Hematopoietic multipotent progenitor cell treated with erythropoietin and hydrocortisone succinate and interleukin-3 and kit ligand, for 17 days (in vitro differentiated cells): ENCODE results near the gene SLCO3A1.

ENCODE experiments used
- DNase-seq: peaks from one replicate; pipeline ENCODE4 v3.0.0-alpha.2; 2015; ENCODE audit warnings: low spot score

Gene SLCO3A1

DNA sequence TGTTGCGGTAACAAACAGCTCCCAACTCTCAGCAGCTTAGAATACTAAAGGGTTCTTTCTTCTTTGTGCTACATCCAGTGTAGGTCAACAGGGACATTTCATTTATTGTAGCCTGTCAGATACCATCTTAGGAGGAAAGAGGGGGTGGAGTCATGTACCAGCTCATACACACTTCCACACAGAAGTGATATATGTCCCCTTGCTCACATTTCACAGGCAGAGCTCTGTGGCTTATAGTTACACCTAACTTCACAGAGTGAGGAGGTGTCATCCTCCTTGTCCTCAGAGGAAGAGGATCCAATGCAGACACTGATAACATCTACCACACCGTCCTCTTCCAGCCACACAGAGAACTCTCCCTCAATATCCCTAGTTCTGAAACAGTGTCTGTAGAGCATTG, 247.2 kb downstream of the SLCO3A1 start:
- no peak for DNase-seq

DNA sequence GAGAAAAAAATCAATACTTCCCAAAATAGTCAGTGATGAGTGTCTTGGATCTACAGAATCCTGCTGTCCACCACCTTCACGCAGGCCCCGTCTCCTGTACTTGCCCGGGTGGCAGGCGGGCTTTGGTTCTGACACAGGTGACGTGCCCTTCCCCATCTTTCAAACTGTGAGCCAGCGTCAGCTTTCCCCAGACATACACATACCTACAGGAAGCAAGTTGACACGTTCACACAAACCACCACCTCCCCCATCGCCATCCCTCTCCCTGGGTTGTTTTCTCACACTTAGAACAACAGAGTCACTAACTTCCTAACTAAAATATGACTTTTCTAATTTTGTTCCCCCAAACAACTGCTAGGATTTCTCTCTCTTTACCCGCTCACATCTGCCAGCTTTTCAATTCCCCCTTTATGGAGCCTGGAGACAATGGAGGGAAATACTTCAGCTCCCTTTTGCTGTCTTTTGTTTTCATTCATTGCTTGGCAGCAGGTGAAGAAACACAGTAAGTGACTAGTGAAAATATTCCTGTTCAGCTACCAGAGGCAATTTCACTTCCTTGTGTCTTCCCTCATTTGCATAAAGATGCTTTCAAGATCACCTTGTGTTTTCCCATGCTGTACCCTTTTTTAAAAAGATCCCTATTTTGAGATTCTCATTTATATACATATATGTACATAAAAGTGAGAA, 248.3 kb downstream of the SLCO3A1 start:
- no peak for DNase-seq

GRCh38 chr15:92102395-92102755, 248.9 kb downstream of the SLCO3A1 start:
- DNase-seq: no peak

DNA sequence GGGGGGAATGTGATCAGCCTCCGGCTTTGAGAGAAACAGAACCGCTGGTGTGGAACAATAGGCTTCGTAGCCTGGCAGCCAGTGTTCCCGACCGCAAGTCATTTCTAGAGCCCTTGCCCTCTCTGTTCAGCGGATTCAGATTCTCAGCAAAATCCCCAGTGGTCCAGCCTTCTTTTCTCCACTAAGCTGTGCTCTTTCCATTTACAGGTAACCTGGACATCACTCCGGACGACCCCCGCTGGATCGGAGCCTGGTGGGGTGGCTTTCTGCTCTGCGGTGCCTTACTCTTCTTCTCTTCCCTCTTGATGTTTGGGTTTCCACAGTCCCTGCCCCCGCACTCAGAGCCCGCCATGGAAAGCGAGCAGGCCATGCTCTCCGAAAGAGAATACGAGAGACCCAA, 250.6 kb downstream of the SLCO3A1 start:
- DNase-seq: no peak

DNA sequence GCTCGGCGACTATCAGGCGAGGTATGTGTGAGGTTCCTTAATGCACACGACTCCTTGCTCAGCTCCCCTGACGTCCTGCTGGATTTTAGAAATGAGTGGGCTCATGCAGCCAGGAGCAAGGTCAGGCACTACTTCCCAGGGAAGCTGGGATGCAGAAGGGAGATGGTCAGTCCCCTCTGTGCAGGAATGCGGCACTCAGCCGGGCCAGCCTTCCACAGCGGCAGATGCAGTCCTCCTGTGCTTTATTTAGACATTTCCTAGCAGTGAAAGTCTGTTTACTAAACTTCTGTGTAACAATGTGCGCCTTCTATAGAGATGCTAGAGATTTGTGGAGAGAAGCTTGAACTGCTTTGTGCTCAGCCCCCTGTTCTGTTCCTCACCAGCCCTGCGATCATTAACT, 252.1 kb downstream of the SLCO3A1 start:
- no peak for DNase-seq

- no peak for DNase-seq
Measured at GRCh38 chr15:92107510-92107909, 254.0 kb downstream of the SLCO3A1 start.

DNA sequence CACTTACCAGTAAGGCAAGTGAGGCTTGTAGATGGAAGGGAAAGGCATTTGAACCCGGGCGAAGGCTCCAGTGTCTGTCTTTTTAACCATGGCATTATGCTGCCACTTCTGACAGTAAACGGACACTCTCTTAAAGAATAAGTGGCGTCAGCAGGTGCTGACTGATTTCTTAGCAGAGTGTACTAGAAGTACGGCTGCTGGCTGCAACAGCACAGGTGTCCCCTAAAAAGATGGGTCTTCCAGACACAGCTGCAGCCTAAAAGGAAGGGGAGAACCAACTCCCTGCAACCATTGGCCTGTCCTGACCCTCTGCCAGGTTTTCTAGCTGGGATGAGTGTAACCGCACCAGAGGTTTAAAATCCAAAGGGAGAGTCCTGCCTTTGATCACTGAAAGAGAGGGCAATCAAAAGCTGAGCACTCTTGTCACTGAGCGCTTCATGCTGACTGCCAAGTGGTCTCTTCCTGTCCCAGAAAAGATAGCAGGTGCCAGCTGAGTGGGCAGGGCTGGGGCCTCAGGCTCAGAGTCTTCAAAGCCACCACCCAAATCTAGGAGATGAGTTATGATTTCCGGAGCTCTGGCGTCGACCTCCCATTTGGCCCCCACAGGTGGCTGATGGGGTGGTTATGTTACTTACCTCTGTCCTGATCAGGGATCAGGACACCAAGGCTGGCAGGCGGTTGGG, 255.8 kb downstream of the SLCO3A1 start:
- no peak for DNase-seq

DNA sequence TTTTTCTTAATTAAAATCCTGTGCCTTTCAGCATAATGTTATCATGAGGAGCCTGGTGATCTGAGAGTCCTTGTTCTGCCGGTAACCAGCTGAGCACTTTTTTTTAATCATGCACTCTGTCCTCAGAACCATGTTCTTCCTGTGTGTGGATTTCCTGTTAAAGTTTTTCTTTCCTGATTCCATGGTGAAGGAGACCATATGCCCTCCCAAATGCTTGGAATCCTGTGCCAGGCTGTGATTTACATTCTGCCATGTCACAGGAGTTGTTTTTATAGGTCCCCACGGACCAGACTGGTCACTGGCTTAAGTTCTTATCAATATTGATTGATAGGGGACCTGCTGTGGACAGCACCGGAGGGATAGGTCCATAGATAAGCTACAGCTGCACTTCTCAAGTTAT, 257.8 kb downstream of the SLCO3A1 start:
- no peak for DNase-seq

- no peak for DNase-seq
Measured at GRCh38 chr15:92111751-92112150, 258.2 kb downstream of the SLCO3A1 start.

- DNase-seq: no peak
Measured at GRCh38 chr15:92112180-92112579, 258.7 kb downstream of the SLCO3A1 start.

- no peak for DNase-seq
Measured at GRCh38 chr15:92112711-92113110, 259.2 kb downstream of the SLCO3A1 start.

- DNase-seq: no peak
Measured at GRCh38 chr15:92113832-92114231, 260.3 kb downstream of the SLCO3A1 start.

DNA sequence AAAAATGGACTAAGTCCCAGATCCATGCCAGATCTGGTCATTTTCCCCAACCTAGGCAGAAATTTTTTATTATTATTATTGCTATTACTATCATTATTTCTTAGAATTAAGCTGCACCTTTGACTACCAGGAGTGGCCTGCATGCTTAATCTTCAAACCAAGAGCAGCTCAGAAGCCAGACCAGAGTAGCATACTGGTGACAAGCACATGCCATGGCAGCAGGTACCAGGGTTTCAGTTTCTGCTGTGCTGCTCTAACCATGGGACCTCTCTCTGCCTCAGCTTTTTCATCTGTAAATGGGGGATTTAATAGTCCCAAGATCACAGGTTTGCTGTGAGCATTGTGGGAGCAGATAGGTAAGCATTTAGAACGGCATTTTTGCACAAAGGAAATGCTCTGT, 262.3 kb downstream of the SLCO3A1 start:
- no peak for DNase-seq

DNA sequence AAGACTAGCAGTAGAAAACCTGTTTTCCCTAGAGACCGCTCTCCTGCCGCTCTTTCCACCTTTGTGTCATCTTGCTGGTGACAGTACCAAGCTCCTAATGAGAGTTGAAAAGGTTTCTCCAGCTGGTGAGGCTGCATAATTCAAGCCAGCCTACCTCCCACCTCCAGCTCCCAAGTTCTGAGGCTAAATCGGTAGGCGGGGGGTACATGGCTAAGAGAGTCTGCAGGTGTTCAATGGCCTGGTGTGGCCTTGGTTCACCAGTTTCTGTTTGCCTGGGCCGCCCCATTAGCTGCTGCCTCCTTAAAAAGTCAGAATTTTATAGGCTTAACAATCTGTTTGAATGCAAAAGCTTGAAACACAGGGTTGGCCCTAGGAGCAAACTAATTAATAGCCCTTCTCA, 262.8 kb downstream of the SLCO3A1 start:
- no peak for DNase-seq

DNA sequence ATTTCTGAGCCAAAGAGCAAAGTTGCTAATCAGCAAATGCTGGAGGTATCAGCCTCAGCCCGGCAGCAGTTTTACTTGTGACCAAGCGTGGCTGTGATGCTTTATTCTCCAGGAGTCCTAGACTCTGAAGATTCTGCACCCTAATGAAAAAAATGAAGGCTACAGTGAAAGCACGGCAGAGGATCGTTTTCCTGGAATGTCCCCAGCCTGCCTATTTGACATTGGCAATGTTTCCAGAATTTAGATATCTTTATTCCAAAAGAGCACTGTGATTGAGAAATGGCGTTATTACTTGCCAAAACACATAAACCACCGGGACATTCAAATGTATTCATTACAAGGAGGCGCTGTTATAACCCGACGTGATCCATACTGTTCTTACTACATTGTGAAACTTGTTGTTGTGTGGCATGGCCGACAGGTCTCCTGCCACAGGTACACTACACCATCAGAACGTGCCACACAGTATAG, 263.8 kb downstream of the SLCO3A1 start:
- DNase-seq: no peak

DNA sequence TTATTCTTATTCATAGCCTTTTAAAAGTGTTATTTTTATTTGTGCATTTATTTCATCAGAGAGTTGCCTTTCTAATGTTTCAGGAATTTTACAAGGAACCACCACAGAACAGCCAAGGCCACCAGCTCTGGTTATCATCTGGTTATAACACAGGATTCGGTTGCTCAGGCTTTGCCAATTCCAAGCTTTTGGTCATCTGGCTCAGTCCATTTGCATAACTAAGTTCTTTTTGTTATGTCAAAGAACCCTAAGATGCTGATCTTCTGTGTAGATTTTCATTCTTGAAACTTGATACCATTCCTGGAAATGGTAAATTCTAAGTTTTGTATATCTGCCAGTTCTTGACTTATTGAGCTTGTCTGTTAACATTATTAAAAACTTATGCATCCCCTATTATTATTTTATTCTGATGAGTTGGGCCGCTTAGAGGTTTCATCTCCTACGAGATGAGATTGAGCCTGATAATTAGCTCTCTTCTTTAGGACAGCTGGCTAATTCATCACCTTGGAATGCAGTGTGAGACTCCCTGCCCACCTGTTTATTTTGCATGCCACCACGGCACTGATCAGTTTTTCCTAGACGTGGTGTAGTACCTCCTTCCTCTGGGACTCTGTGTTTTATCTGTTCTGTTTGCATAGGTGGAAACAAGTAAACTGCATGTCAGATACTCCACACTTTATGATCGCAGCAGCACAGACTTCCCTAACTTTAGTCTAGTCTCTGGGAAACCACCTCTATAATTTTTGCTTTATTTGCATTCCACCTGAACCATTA, 264.8 kb downstream of the SLCO3A1 start:
- DNase-seq: no peak

- DNase-seq: no peak
Measured at GRCh38 chr15:92118936-92119325, 265.4 kb downstream of the SLCO3A1 start.

- DNase-seq: no peak
Measured at GRCh38 chr15:92120094-92120795, 266.7 kb downstream of the SLCO3A1 start.

DNA sequence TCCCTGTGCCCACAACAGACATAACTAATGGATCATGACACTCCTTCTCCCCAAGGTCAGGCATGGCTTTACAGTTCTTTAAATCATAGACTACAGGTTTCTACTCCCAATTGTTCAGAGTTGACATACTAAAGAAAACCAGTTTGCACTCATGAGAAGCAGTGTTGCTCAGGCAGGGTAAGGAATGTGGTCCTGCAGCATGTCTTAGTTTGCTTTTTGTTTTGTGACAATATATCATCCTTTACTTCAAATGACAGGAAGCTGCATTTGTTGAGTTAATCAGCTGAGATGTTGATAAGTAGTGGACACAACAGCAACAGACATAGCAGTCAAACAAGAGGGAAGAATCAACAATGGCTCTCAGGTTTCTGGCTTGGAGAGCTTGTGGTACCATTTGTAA, 267.5 kb downstream of the SLCO3A1 start:
- DNase-seq: no peak

GRCh38 chr15:92122259-92122658, 268.8 kb downstream of the SLCO3A1 start:
- no peak for DNase-seq

DNA sequence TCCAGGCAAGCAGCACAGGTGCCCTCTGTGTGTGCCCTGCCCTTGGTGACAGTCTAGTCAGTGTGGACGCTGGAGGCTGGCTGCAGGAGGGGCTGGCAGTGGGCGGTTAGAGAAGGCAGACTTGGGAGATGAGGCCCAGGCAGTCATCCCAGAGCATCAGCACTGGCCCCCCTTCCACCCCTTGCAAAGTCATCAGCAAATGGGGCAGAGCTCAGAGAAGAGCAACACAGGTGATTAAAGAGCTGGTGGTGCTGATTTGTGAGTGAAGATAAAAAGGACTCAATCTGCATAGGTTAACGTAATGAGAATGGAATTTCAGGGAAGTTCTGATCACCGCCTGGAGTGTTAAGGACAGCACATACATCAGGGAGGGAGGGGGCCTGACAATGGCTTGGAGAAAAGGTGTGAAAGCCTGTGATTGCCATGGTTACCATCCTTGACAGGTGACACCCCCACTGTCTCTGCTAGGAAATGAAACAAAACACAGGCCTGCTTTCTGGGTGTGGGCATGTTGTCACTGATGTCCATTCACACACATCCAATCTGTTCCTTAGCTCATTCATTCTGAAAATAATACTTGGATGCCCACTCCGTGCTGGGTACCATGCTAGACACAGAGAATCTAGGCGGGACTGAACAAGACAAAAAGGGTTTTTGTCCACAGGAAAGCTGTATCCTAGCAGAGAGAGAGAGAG, 270.6 kb downstream of the SLCO3A1 start:
- no peak for DNase-seq

- no peak for DNase-seq
Measured at GRCh38 chr15:92124657-92125010, 271.1 kb downstream of the SLCO3A1 start.
